HepG2 (cell line): ENCODE measurements around the gene DAD1. TPM values are rescaled to one million over a fixed set of nuclear protein-coding genes. Genes with fewer than 3 reads are reported as not detected.

ENCODE experiments used
- CEBPB ChIP-seq: IDR thresholded peaks from 2 replicates; pipeline ENCODE4 v1.6.1; 2011; ENCODE audit warnings: low read depth, low read length, improper control_type of control experiment, borderline replicate concordance
- GTF3A ChIP-seq: sonication (generic); formaldehyde crosslinking; conservative IDR thresholded peaks from 2 replicates; pipeline ENCODE4 v1.4.0; 2020; ENCODE audit warnings: mild to moderate bottlenecking, missing genetic modification reagents
- HBP1 ChIP-seq: IDR thresholded peaks from 2 replicates; pipeline ENCODE4 v1.6.1; 2016; ENCODE audit warnings: low read depth, control low read depth
- HNF4A ChIP-seq: sonication (generic); formaldehyde crosslinking; IDR thresholded peaks from 2 replicates; pipeline ENCODE4 v1.4.0; 2020; ENCODE audit warnings: missing genetic modification reagents
- SOX13 ChIP-seq, 3 experiments: fragments of 450-650 bp in 1 of 3; sonication (generic) in 1 of 3; formaldehyde crosslinking in 1 of 3; IDR thresholded peaks in 2 of 3; conservative IDR thresholded peaks in 1 of 3; 2 replicates each; pipeline versions ENCODE4 v1.5.0 to v1.6.1; 2016 to 2020; ENCODE audit warnings: antibody characterized with exemption in 1 of 3, mild to moderate bottlenecking in 1 of 3, missing compliant biosample characterization in 1 of 3, missing genetic modification reagents in 1 of 3, moderate library complexity in 1 of 3
- SRSF9 ChIP-seq: fragments of 200-400 bp; formaldehyde crosslinking; IDR thresholded peaks from 2 replicates; pipeline ENCODE4 v1.6.1; 2018; ENCODE audit warnings: borderline replicate concordance, mild to moderate bottlenecking, low read depth, low read length; ENCODE audit not compliant: insufficient read depth, poor library complexity, severe bottlenecking
- TP53 ChIP-seq: sonication (generic); formaldehyde crosslinking; conservative IDR thresholded peaks from 2 replicates; pipeline ENCODE4 v1.4.0; 2020; ENCODE audit warnings: missing genetic modification reagents
- ZGPAT ChIP-seq: IDR thresholded peaks from 2 replicates; pipeline ENCODE4 v1.6.1; 2016; ENCODE audit warnings: mild to moderate bottlenecking
- ZNF264 ChIP-seq: sonication (generic); formaldehyde crosslinking; IDR thresholded peaks from 2 replicates; pipeline ENCODE4 v1.4.0; 2020; ENCODE audit warnings: missing genetic modification reagents
- ZNF451 ChIP-seq: sonication (generic); formaldehyde crosslinking; IDR thresholded peaks from 2 replicates; pipeline ENCODE4 v1.5.0; 2020; ENCODE audit warnings: mild to moderate bottlenecking, missing genetic modification reagents
- ZNF788 ChIP-seq: sonication (generic); formaldehyde crosslinking; IDR thresholded peaks from 2 replicates; pipeline ENCODE4 v1.5.0; 2020; ENCODE audit warnings: mild to moderate bottlenecking, missing genetic modification reagents, borderline replicate concordance
- ZNF879 ChIP-seq: sonication (generic); formaldehyde crosslinking; IDR thresholded peaks from 2 replicates; pipeline ENCODE4 v1.8.1; 2023; ENCODE audit warnings: missing genetic modification reagents
- polyA plus RNA-seq, 8 experiments: library from polyadenylated mRNA; depleted of rRNA in 3 of 8; stranded (reverse) in 7 of 8; unstranded in 1 of 8; fragments of >200 nt; fragmentation: Illumina TruSeq in 4 of 8; extraction: Trizol in 4 of 8; gene quantifications; 2 replicates each; pipeline versions ENCODE4 v1.2.1 to v1.2.3, GENCODE V29; 2011 to 2016; ENCODE audit warnings: low read depth in 4 of 8, missing spikeins in 1 of 8, mixed read lengths in 1 of 8; ENCODE audit not compliant: insufficient read depth in 1 of 8
- total RNA-seq, 5 experiments: library from RNA; depleted of rRNA; stranded (reverse); fragments of >200 nt; fragmentation: Illumina TruSeq; extraction: Trizol; gene quantifications; 2 replicates each; pipeline ENCODE4 v1.2.3, GENCODE V29; 2016; ENCODE audit warnings: low read depth in 1 of 5
- TF ChIP-seq, protein P1 (sequence below): sonication (generic); formaldehyde crosslinking; IDR thresholded peaks from 2 replicates; pipeline ENCODE4 v1.4.0; 2020; ENCODE audit warnings: mild to moderate bottlenecking, low read depth, missing genetic modification reagents

Gene DAD1
- total and polyA plus RNA-seq, 2 of the 13 experiments (the other 11 are each of a cell fraction or from before 2014, with no cell fraction given): 558 to 626 TPM

GRCh38 chr14:22556021-22556989 is 32.7 kb downstream of the DAD1 start (continued):
- TF ChIP-seq SRSF9: no peak
- TF ChIP-seq, protein P1, sequence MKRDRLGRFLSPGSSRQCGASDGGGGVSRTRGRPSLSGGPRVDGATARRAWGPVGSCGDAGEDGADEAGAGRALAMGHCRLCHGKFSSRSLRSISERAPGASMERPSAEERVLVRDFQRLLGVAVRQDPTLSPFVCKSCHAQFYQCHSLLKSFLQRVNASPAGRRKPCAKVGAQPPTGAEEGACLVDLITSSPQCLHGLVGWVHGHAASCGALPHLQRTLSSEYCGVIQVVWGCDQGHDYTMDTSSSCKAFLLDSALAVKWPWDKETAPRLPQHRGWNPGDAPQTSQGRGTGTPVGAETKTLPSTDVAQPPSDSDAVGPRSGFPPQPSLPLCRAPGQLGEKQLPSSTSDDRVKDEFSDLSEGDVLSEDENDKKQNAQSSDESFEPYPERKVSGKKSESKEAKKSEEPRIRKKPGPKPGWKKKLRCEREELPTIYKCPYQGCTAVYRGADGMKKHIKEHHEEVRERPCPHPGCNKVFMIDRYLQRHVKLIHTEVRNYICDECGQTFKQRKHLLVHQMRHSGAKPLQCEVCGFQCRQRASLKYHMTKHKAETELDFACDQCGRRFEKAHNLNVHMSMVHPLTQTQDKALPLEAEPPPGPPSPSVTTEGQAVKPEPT (CRISPR knock-in tag): no peak
- TF ChIP-seq HNF4A: no peak
- no peak for TF ChIP-seq CEBPB
- no peak for TF ChIP-seq SOX13 (IDR thresholded peaks at IDR 0.05)
- TF ChIP-seq SOX13 (CRISPR knock-in tag; conservative IDR thresholded peaks at IDR 0.05 in 1 of 2, IDR thresholded peaks at IDR 0.05 in 1 of 2): no peak
- TF ChIP-seq GTF3A (CRISPR knock-in tag): no peak
- TF ChIP-seq ZNF451 (CRISPR knock-in tag): no peak
- TF ChIP-seq ZGPAT (CRISPR knock-in tag): no peak
- TF ChIP-seq ZNF879 (CRISPR knock-in tag): no peak
- TF ChIP-seq TP53 (CRISPR knock-in tag): no peak
- TF ChIP-seq ZNF788 (CRISPR knock-in tag): no peak
- no peak for TF ChIP-seq ZNF264
- TF ChIP-seq HBP1 (CRISPR knock-in tag): peak; percentile 36; the same call in 1 of the 2 replicates
- TF ChIP-seq, all 625 proteins: peak for 101
